Measurements from ENCODE around the gene GPR4.

The GPR4 gene

DNA sequence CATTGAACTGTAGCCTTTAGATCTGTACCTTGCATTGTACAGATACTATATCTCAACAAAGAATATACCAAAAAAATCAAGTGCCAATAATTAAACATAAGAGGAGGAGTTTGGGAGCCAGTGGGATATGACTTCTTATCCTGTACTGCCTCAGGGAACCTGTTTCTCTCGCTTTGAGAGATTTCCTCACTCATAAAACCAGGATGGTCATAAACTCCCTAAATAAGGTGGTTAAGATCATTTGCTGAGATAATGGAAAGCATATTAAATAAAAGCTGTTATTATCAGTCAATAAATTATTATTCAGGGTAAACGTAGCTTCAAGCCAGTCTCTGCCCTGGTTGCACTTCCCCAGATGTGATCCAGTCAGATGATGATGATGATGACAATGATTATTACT, 34.4 kb downstream of the GPR4 start:
- Histone ChIP-seq H3K4me1 (ENCODE audit: control insufficient read depth in 2 of 2, insufficient read depth in 1 of 2, low read depth in 1 of 2, low read length in 2 of 2) (no peaks in the 10 kb centered on the region), H3K23ac (ENCODE audit: low read depth, low read length, poor library complexity) (no peak overlapping the region), H2BK120ac (ENCODE audit: low read depth, low read length) (no peak overlapping the region), H3K27me3 (ENCODE audit: control insufficient read depth in 3 of 3, insufficient read depth in 3 of 3, low read depth in 1 of 3, low read length in 3 of 3) (no peaks in the 10 kb centered on the region), H3K4me2 (ENCODE audit: insufficient read depth, low read length, poor library complexity, severe bottlenecking) (no peak overlapping the region), H3K4me3 (ENCODE audit: low read length in 2 of 2) (no peak overlapping the region), H3K36me3 (replicated peaks in 1 of 2; ENCODE audit: control insufficient read depth in 2 of 2, insufficient read depth in 2 of 2, low read length in 2 of 2) (no peaks in the 10 kb centered on the region), H3K9ac (ENCODE audit: low read depth, low read length, poor library complexity) (no peak overlapping the region), H2AFZ (ENCODE audit: low read length) (no peak overlapping the region), H3K4ac (ENCODE audit: low read length) (no peak overlapping the region), H3K79me1 (ENCODE audit: low read depth, low read length) (peaks cover 5% of the 10 kb centered on the region), H3K18ac (ENCODE audit: low read length) (no peak overlapping the region), H2BK5ac (ENCODE audit: low read length) (no peak overlapping the region), H3K14ac (ENCODE audit: low read length) (no peak overlapping the region), H3K27ac (replicated peaks; ENCODE audit: low read length) (no peak overlapping the region), H2AK5ac (ENCODE audit: low read depth, low read length) (no peak overlapping the region), H4K91ac (ENCODE audit: low read depth, low read length, poor library complexity) (no peak overlapping the region), H4K8ac (ENCODE audit: low read depth, low read length) (no peak overlapping the region), H2BK12ac (ENCODE audit: low read length) (no peak overlapping the region), H2BK15ac (ENCODE audit: low read length) (no peak overlapping the region), H3K9me3 (replicated peaks in 1 of 2; ENCODE audit: control insufficient read depth in 2 of 2, insufficient read depth in 1 of 2, low read depth in 1 of 2, low read length in 2 of 2) (no peaks in the 10 kb centered on the region)
- no CpG with 5 or more reads among the region's 2 CpGs for WGBS, 2 donors (ENCODE audit: extremely low coverage in 2 of 2, insufficient read length in 2 of 2, insufficient replicate concordance in 1 of 2)
- DNase-seq (ENCODE audit: low spot score), result no peak

GRCh38 chr19:45564131-45564780, 37.8 kb downstream of the GPR4 start:
- WGBS, 2 donors (ENCODE audit: extremely low coverage in 2 of 2, insufficient read length in 2 of 2, insufficient replicate concordance in 1 of 2), result no CpG with 5 or more reads among the region's 5 CpGs
- no peak for DNase-seq (ENCODE audit: low spot score)
- no peak overlapping the region for H4K91ac ChIP-seq (ENCODE audit: low read depth, low read length, poor library complexity)

DNA sequence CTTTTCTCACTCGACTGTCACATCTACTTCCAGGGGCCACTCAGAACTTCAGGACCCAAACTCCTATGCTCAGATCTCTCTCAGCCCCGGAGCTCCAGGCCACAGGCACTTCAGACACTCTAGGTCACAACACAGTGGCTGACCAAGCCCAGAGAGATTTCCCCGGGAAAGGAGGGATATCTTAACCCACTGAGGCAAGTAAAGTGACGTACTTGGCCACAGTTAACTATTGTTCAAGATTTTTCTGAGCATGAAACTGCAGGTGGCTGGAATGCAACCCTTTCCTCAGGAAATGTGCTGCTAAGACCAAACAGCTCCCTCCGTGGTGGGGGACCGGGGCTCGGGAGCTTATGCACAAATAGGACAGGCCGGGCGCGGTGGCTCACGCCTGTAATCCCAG, 41.3 kb downstream of the GPR4 start:
- H3K4me3 ChIP-seq (ENCODE audit: low read length in 2 of 2), result no peak overlapping the region
- H3K23ac ChIP-seq (ENCODE audit: low read depth, low read length, poor library complexity), result no peak overlapping the region
- no peak overlapping the region for H3K4me2 ChIP-seq (ENCODE audit: insufficient read depth, low read length, poor library complexity, severe bottlenecking)
- no peak overlapping the region for H3K18ac ChIP-seq (ENCODE audit: low read length)
- no peak overlapping the region for H2AK5ac ChIP-seq (ENCODE audit: low read depth, low read length)
- no peak overlapping the region for H2AFZ ChIP-seq (ENCODE audit: low read length)
- no peak overlapping the region for H4K8ac ChIP-seq (ENCODE audit: low read depth, low read length)
- DNase-seq (ENCODE audit: low spot score), result no peak
- no peaks in the 10 kb centered on the region for H3K27me3 ChIP-seq (ENCODE audit: control insufficient read depth in 3 of 3, insufficient read depth in 3 of 3, low read depth in 1 of 3, low read length in 3 of 3)
- WGBS, 2 donors (ENCODE audit: extremely low coverage in 2 of 2, insufficient read length in 2 of 2, insufficient replicate concordance in 1 of 2), result no CpG with 5 or more reads among the region's 11 CpGs
- no peak overlapping the region for H3K14ac ChIP-seq (ENCODE audit: low read length)
- H2BK12ac ChIP-seq (ENCODE audit: low read length), result no peak overlapping the region
- no peaks in the 10 kb centered on the region for H3K36me3 ChIP-seq (replicated peaks in 1 of 2; ENCODE audit: control insufficient read depth in 2 of 2, insufficient read depth in 2 of 2, low read length in 2 of 2)
- H2BK120ac ChIP-seq (ENCODE audit: low read depth, low read length), result no peak overlapping the region
- H2BK15ac ChIP-seq (ENCODE audit: low read length), result no peak overlapping the region
- H3K79me1 ChIP-seq (ENCODE audit: low read depth, low read length), result peaks cover 8% of the 10 kb centered on the region
- H3K4ac ChIP-seq (ENCODE audit: low read length), result no peak overlapping the region
- H3K4me1 ChIP-seq (ENCODE audit: control insufficient read depth in 2 of 2, insufficient read depth in 1 of 2, low read depth in 1 of 2, low read length in 2 of 2), result no peaks in the 10 kb centered on the region
- H4K91ac ChIP-seq (ENCODE audit: low read depth, low read length, poor library complexity), result no peak overlapping the region
- no peak overlapping the region for H3K27ac ChIP-seq (replicated peaks; ENCODE audit: low read length)
- peaks cover 0 to 2% of the 10 kb centered on the region in 2 donors for H3K9me3 ChIP-seq (replicated peaks in 1 of 2; ENCODE audit: control insufficient read depth in 2 of 2, insufficient read depth in 1 of 2, low read depth in 1 of 2, low read length in 2 of 2)
- no peak overlapping the region for H2BK5ac ChIP-seq (ENCODE audit: low read length)
- no peak overlapping the region for H3K9ac ChIP-seq (ENCODE audit: low read depth, low read length, poor library complexity)

More at GRCh38 chr19:45564131-45564780, 37.8 kb downstream of the GPR4 start:
- Histone ChIP-seq H3K4me1 (ENCODE audit: control insufficient read depth in 2 of 2, insufficient read depth in 1 of 2, low read depth in 1 of 2, low read length in 2 of 2) (no peaks in the 10 kb centered on the region), H2BK5ac (ENCODE audit: low read length) (no peak overlapping the region), H3K23ac (ENCODE audit: low read depth, low read length, poor library complexity) (no peak overlapping the region), H3K9ac (ENCODE audit: low read depth, low read length, poor library complexity) (no peak overlapping the region), H2BK15ac (ENCODE audit: low read length) (no peak overlapping the region), H3K4ac (ENCODE audit: low read length) (no peak overlapping the region), H2BK12ac (ENCODE audit: low read length) (no peak overlapping the region), H3K9me3 (replicated peaks in 1 of 2; ENCODE audit: control insufficient read depth in 2 of 2, insufficient read depth in 1 of 2, low read depth in 1 of 2, low read length in 2 of 2) (no peaks in the 10 kb centered on the region), H4K8ac (ENCODE audit: low read depth, low read length) (no peak overlapping the region), H3K4me2 (ENCODE audit: insufficient read depth, low read length, poor library complexity, severe bottlenecking) (no peak overlapping the region), H2AFZ (ENCODE audit: low read length) (no peak overlapping the region), H3K14ac (ENCODE audit: low read length) (no peak overlapping the region), H2BK120ac (ENCODE audit: low read depth, low read length) (no peak overlapping the region), H3K4me3 (ENCODE audit: low read length in 2 of 2) (no peak overlapping the region), H3K27ac (replicated peaks; ENCODE audit: low read length) (no peak overlapping the region), H3K79me1 (ENCODE audit: low read depth, low read length) (peaks cover 5% of the 10 kb centered on the region), H3K18ac (ENCODE audit: low read length) (peak overlapping the region; percentile 48), H3K36me3 (replicated peaks in 1 of 2; ENCODE audit: control insufficient read depth in 2 of 2, insufficient read depth in 2 of 2, low read length in 2 of 2) (no peaks in the 10 kb centered on the region), H3K27me3 (ENCODE audit: control insufficient read depth in 3 of 3, insufficient read depth in 3 of 3, low read depth in 1 of 3, low read length in 3 of 3) (no peaks in the 10 kb centered on the region), H2AK5ac (ENCODE audit: low read depth, low read length) (no peak overlapping the region)

DNA sequence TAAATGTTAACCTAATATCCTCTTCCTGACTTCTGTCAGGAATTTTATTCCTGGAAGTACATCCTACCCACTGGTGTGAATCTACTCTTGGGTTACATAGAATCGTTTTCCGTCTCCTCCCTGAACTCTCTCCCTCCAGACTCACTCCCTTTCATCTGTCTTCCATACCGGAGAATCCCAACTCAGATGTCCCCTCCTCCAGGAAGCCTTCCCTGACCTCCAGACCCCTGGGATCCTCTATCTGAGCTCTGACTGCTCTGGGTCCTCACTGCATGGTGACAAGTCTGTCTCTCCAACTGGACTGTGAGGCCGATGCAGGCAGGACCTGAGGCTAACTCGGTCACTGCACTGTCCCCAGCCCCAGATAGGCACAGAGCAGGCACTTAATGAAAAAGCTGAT, 42.0 kb downstream of the GPR4 start:
- Histone ChIP-seq H3K9ac (ENCODE audit: low read depth, low read length, poor library complexity) (no peak overlapping the region), H3K4me3 (ENCODE audit: low read length in 2 of 2) (peak overlapping the region in 1 of 2 donors; percentile 0)

More for the DNA sequence above, 42.0 kb downstream of the GPR4 start:
- H3K9me3 ChIP-seq (replicated peaks in 1 of 2; ENCODE audit: control insufficient read depth in 2 of 2, insufficient read depth in 1 of 2, low read depth in 1 of 2, low read length in 2 of 2), result peaks cover 0 to 2% of the 10 kb centered on the region in 2 donors
- no peak for DNase-seq (ENCODE audit: low spot score)
- no peaks in the 10 kb centered on the region for H3K36me3 ChIP-seq (replicated peaks in 1 of 2; ENCODE audit: control insufficient read depth in 2 of 2, insufficient read depth in 2 of 2, low read length in 2 of 2)
- H3K4ac ChIP-seq (ENCODE audit: low read length), result no peak overlapping the region
- no peak overlapping the region for H3K27ac ChIP-seq (replicated peaks; ENCODE audit: low read length)
- H2BK120ac ChIP-seq (ENCODE audit: low read depth, low read length), result peak overlapping the region; percentile 17
- no peak overlapping the region for H2AFZ ChIP-seq (ENCODE audit: low read length)
- no peak overlapping the region for H3K18ac ChIP-seq (ENCODE audit: low read length)
- H3K14ac ChIP-seq (ENCODE audit: low read length), result no peak overlapping the region
- no peak overlapping the region for H2BK12ac ChIP-seq (ENCODE audit: low read length)
- H3K4me1 ChIP-seq (ENCODE audit: control insufficient read depth in 2 of 2, insufficient read depth in 1 of 2, low read depth in 1 of 2, low read length in 2 of 2), result no peaks in the 10 kb centered on the region
- peaks cover 8% of the 10 kb centered on the region for H3K79me1 ChIP-seq (ENCODE audit: low read depth, low read length)
- H2BK15ac ChIP-seq (ENCODE audit: low read length), result no peak overlapping the region
- H2BK5ac ChIP-seq (ENCODE audit: low read length), result no peak overlapping the region
- no CpG with 5 or more reads among the region's 5 CpGs for WGBS, 2 donors (ENCODE audit: extremely low coverage in 2 of 2, insufficient read length in 2 of 2, insufficient replicate concordance in 1 of 2)
- H4K91ac ChIP-seq (ENCODE audit: low read depth, low read length, poor library complexity), result no peak overlapping the region
- peak overlapping the region; percentile 52 for H3K23ac ChIP-seq (ENCODE audit: low read depth, low read length, poor library complexity)
- H2AK5ac ChIP-seq (ENCODE audit: low read depth, low read length), result peak overlapping the region; percentile 14
- no peaks in the 10 kb centered on the region for H3K27me3 ChIP-seq (ENCODE audit: control insufficient read depth in 3 of 3, insufficient read depth in 3 of 3, low read depth in 1 of 3, low read length in 3 of 3)
- no peak overlapping the region for H3K4me2 ChIP-seq (ENCODE audit: insufficient read depth, low read length, poor library complexity, severe bottlenecking)
- H4K8ac ChIP-seq (ENCODE audit: low read depth, low read length), result no peak overlapping the region

Measured in neuronal stem cell (in vitro differentiated cells).